K562 (cell line): ENCODE measurements around the gene HDAC5. TPM values are rescaled to one million over a fixed set of nuclear protein-coding genes. Genes with fewer than 3 reads are reported as not detected.

ENCODE experiments used
- BRD9 ChIP-seq: fragments of 450-650 bp; IDR thresholded peaks from 2 replicates; pipeline ENCODE4 v1.6.1; 2018; ENCODE audit warnings: low read depth; ENCODE audit not compliant: partially characterized antibody
- CHAMP1 ChIP-seq: fragments of 450-650 bp; IDR thresholded peaks from 2 replicates; pipeline ENCODE4 v1.6.1; 2016; ENCODE audit warnings: mild to moderate bottlenecking
- CXXC5 ChIP-seq: fragments of 250-450 bp; sonication (Bioruptor Pico); IDR thresholded peaks from 2 replicates; pipeline ENCODE4 v1.8.0; 2022; ENCODE audit warnings: inconsistent platforms, mild to moderate bottlenecking, moderate library complexity
- DACH1 ChIP-seq: fragments of 450-650 bp; IDR thresholded peaks from 2 replicates; pipeline ENCODE4 v1.6.1; 2018; ENCODE audit not compliant: partially characterized antibody
- ELK1 ChIP-seq: sonication (generic); formaldehyde crosslinking; IDR thresholded peaks from 2 replicates; pipeline ENCODE4 v1.8.1; 2022; ENCODE audit warnings: missing genetic modification reagents
- FOXP1 ChIP-seq: sonication (generic); formaldehyde crosslinking; IDR thresholded peaks from 2 replicates; pipeline ENCODE4 v1.8.0; 2022; ENCODE audit warnings: mild to moderate bottlenecking, missing genetic modification reagents
- GATAD2A ChIP-seq: fragments of 450-650 bp; IDR thresholded peaks from 2 replicates; pipeline ENCODE4 v1.6.1; 2017
- HOMEZ ChIP-seq: fragments of 250-450 bp; sonication (Bioruptor Pico); IDR thresholded peaks from 2 replicates; pipeline ENCODE4 v1.4.0; 2020; ENCODE audit warnings: mild to moderate bottlenecking, moderate library complexity
- ILK ChIP-seq: fragments of 450-650 bp; IDR thresholded peaks from 2 replicates; pipeline ENCODE4 v1.6.1; 2016; ENCODE audit warnings: missing genetic modification characterization, low read depth, mild to moderate bottlenecking, missing compliant biosample characterization, moderate library complexity, borderline replicate concordance
- JUN ChIP-seq, 2 experiments: sonication (generic) in 1 of 2; formaldehyde crosslinking in 1 of 2; IDR thresholded peaks; 2 replicates each; pipeline versions ENCODE4 v1.6.1 to v1.8.0; 2012 to 2022; ENCODE audit warnings: borderline replicate concordance in 2 of 2, mild to moderate bottlenecking in 2 of 2, improper control_type of control experiment in 1 of 2, low read depth in 1 of 2, low read length in 1 of 2, missing genetic modification reagents in 1 of 2
- KAT8 ChIP-seq: fragments of 450-650 bp; IDR thresholded peaks from 2 replicates; pipeline ENCODE4 v1.6.1; 2016; ENCODE audit warnings: low read depth, mild to moderate bottlenecking
- POLR2H ChIP-seq: IDR thresholded peaks from 2 replicates; pipeline ENCODE4 v1.6.1; 2016; ENCODE audit warnings: missing genetic modification characterization, low read depth, mild to moderate bottlenecking, control low read depth, missing compliant biosample characterization, moderate library complexity
- PTTG1 ChIP-seq: fragments of 450-650 bp; IDR thresholded peaks from 2 replicates; pipeline ENCODE4 v1.6.1; 2016; ENCODE audit warnings: low read depth, mild to moderate bottlenecking, missing genetic modification characterization, missing compliant biosample characterization
- RBM15 ChIP-seq: fragments of 200-400 bp; formaldehyde crosslinking; IDR thresholded peaks from 2 replicates; pipeline ENCODE4 v1.6.1; 2018; ENCODE audit warnings: mild to moderate bottlenecking, low read length, moderate library complexity; ENCODE audit not compliant: insufficient read depth
- RNF219 ChIP-seq: fragments of 250-450 bp; sonication (Bioruptor Pico); IDR thresholded peaks from 2 replicates; pipeline ENCODE4 v1.5.0; 2022; ENCODE audit warnings: mild to moderate bottlenecking
- SMARCA4 ChIP-seq: fragments of 450-650 bp; IDR thresholded peaks from 2 replicates; pipeline ENCODE4 v1.6.1; 2016
- USF1 ChIP-seq: sonication (generic); formaldehyde crosslinking; IDR thresholded peaks from 2 replicates; pipeline ENCODE4 v1.9.0; 2022; ENCODE audit warnings: mild to moderate bottlenecking, missing genetic modification reagents
- ZNF232 ChIP-seq: sonication (generic); formaldehyde crosslinking; IDR thresholded peaks from 2 replicates; pipeline ENCODE4 v1.8.0; 2022; ENCODE audit warnings: mild to moderate bottlenecking, missing genetic modification reagents
- ZNF24 ChIP-seq: fragments of 450-650 bp; IDR thresholded peaks from 2 replicates; pipeline ENCODE4 v1.6.1; 2016
- ZNF263 ChIP-seq: sonication (generic); formaldehyde crosslinking; IDR thresholded peaks from 2 replicates; pipeline ENCODE4 v1.8.0; 2022; ENCODE audit warnings: mild to moderate bottlenecking, missing genetic modification reagents, borderline replicate concordance
- polyA plus RNA-seq, 8 experiments: library from polyadenylated mRNA; depleted of rRNA in 4 of 8; stranded (reverse) in 5 of 8; unstranded in 3 of 8; fragments of >200 nt; fragmentation: Nextera tagmentation in 2 of 8; fragmentation: Illumina TruSeq in 1 of 8; extraction: Ambion mirVana in 2 of 8; extraction: Trizol in 1 of 8; gene quantifications; 2 replicates each; pipeline versions ENCODE4 v1.2.1 to v1.2.3, GENCODE V29; 2011 to 2014; ENCODE audit warnings: inconsistent platforms in 1 of 8, missing spikeins in 1 of 8
- total RNA-seq, 7 experiments: library from RNA; depleted of rRNA in 6 of 7; stranded (reverse); fragments of >200 nt in 6 of 7; fragmentation: Illumina TruSeq in 2 of 7; extraction: Trizol in 2 of 7; gene quantifications; 2 replicates each; pipeline versions ENCODE4 v1.2.1 to v1.2.3, GENCODE V29; 2011 to 2021; ENCODE audit warnings: low replicate concordance in 1 of 7

The HDAC5 gene
- total and polyA plus RNA-seq, 9 of the 15 experiments (the other 6 are each of a cell fraction or from before 2014, with no cell fraction given): 0.45 to 26.2 (median 16.4) TPM

GRCh38 chr17:44137891-44138709 lies 14.7 kb upstream of the HDAC5 start (continued):
- TF ChIP-seq RNF219 (CRISPR knock-in tag) (no peak), ZNF263 (CRISPR knock-in tag) (no peak), BRD9 (no peak), KAT8 (no peak), JUN (IDR thresholded peaks at IDR 0.05; ENCODE audit: borderline replicate concordance, low read depth, low read length) (peak; percentile 92), JUN (CRISPR knock-in tag; IDR thresholded peaks at IDR 0.05; ENCODE audit: borderline replicate concordance) (no peak), POLR2H (tag) (no peak), ZNF232 (peak; percentile 82; the same call in 1 of the 2 replicates), ZNF24 (no peak), FOXP1 (CRISPR knock-in tag) (peak; percentile 88; the same call in 1 of the 2 replicates), ELK1 (CRISPR knock-in tag) (no peak), ILK (tag) (no peak), CXXC5 (CRISPR knock-in tag) (peak; percentile 66), GATAD2A (peak; percentile 90), HOMEZ (CRISPR knock-in tag) (no peak), SMARCA4 (peak; percentile 85), PTTG1 (tag) (no peak), RBM15 (no peak), USF1 (CRISPR knock-in tag) (no peak), DACH1 (peak; percentile 75), CHAMP1 (no peak)
